ENCODE data around the gene POU6F2.

Gene POU6F2

DNA sequence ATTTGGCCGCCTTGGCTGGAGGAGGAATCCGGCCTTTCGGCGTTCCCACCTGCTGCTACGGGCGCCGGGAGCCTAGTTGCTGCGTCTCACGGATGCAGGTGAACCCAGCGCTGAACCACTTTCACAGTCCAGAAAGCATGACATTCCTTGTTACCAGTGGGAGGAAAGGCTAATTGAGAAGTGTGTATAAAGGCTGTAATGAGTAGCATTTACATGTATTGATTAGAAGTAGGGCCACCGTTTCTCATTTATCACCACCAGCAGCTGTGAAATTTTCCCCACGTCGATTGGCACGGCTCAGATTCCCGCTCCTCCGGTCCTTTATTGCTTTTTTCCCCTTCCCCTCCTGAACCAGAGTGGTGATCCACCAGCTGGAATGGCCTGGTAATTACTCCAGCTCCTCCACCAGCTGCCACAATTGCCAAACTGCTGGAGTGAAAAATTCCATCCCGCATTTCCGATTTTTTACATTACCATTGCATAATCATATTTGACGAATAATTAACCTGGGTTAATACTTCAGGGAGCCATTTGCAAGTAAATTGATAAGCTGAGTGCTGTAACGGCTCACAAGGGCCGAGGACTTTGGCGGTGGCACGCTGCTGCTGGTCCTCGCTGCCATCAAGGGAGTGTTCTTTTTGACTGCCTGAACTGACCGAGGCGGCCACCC lies 153.3 kb downstream of the POU6F2 start:
- H3K27me3 ChIP-seq: no peaks in the 10 kb centered on the region
- H3K27ac ChIP-seq: no peak overlapping the region
- no peak for TF ChIP-seq Cebpa-rat (IDR thresholded peaks at IDR 0.05)
- no peak overlapping the region for H3K4me3 ChIP-seq
- no peak overlapping the region for H3K9ac ChIP-seq
- H3K9me3 ChIP-seq: no peaks in the 10 kb centered on the region
- no peaks in the 10 kb centered on the region for H3K36me3 ChIP-seq
- no peak overlapping the region for H3K4me2 ChIP-seq
- no peaks in the 10 kb centered on the region for H4K20me1 ChIP-seq
- no peaks in the 10 kb centered on the region for H3K4me1 ChIP-seq

DNA sequence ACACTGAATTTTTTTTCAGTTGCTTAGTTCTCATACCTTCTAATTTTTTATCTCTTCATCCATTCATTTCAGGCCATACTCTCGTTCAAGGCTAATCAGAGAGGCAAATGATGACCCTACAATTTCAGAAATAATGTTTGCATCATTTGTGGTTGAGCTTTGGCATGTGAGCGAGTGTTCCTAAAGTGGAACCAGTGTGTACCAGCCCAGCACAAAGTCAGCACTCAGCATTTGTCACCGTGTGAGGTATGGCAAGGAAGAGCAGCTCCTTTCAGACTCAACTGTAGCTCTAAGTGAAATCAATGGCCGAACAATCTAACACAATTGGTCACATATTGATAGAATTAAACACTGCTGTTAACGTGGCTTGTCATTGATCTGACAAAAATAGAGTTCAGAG lies 154.6 kb downstream of the POU6F2 start:
- H3K9me3 ChIP-seq: peaks cover 3% of the 10 kb centered on the region; the same call in 1 of the 2 replicates
- no peak overlapping the region for H3K4me3 ChIP-seq
- no peaks in the 10 kb centered on the region for H3K4me1 ChIP-seq
- no peak for TF ChIP-seq Cebpa-rat (IDR thresholded peaks at IDR 0.05)
- H4K20me1 ChIP-seq: no peaks in the 10 kb centered on the region
- no peak overlapping the region for H3K27ac ChIP-seq
- H3K9ac ChIP-seq: no peak overlapping the region
- no peaks in the 10 kb centered on the region for H3K27me3 ChIP-seq
- no peaks in the 10 kb centered on the region for H3K36me3 ChIP-seq
- H3K4me2 ChIP-seq: no peak overlapping the region

DNA sequence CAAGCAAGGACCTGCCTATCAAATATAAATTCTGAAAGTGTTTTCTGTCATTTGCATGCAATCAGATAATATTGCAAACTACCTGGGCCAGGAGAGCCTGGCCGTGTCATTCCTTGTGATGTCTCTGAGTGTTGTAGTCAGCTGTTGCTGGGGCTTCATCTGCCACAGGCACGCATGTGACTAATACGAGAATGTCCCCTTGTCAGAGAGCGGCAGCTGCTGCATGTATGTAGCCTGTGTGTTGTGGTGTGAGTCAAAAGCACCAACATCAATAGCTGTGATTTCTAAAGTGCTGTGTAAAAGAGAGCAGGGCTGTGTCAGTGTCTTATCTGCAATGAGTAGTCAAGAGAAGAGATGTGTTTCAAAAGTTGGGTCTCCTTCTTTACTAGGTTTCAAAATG lies 155.4 kb downstream of the POU6F2 start:
- Histone ChIP-seq H3K9me3 (peaks cover 9% of the 10 kb centered on the region), H3K27me3 (no peaks in the 10 kb centered on the region), H3K9ac (no peak overlapping the region), H3K36me3 (no peaks in the 10 kb centered on the region), H4K20me1 (no peaks in the 10 kb centered on the region), H3K4me3 (no peak overlapping the region), H3K4me1 (no peaks in the 10 kb centered on the region), H3K27ac (no peak overlapping the region), H3K4me2 (no peak overlapping the region)
- TF ChIP-seq Cebpa-rat (IDR thresholded peaks at IDR 0.05): no peak

DNA sequence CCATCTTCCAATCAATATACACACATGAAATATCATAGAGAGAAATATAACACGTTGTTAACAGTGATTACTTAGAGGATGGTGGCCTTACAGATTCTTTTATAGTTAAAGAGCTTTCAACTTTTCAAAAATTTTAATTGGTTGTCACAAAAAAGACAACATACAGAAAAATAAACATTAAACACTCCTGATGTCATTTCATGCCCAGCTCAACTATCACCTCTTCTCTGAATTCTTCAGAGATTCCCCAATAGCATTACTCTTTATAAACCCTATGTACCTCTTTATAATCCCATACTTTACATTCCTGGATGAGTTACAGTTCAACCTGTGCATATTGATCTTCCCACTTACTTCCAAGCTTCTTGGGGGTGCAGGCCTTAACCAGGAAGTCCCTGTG lies 159.8 kb downstream of the POU6F2 start:
- H4K20me1 ChIP-seq: no peaks in the 10 kb centered on the region
- no peaks in the 10 kb centered on the region for H3K36me3 ChIP-seq
- no peak for TF ChIP-seq Cebpa-rat (IDR thresholded peaks at IDR 0.05)
- peaks cover 31% of the 10 kb centered on the region for H3K9me3 ChIP-seq
- H3K27ac ChIP-seq: no peak overlapping the region
- no peaks in the 10 kb centered on the region for H3K4me1 ChIP-seq
- no peaks in the 10 kb centered on the region for H3K27me3 ChIP-seq
- no peak overlapping the region for H3K9ac ChIP-seq
- no peak overlapping the region for H3K4me2 ChIP-seq
- no peak overlapping the region for H3K4me3 ChIP-seq

DNA sequence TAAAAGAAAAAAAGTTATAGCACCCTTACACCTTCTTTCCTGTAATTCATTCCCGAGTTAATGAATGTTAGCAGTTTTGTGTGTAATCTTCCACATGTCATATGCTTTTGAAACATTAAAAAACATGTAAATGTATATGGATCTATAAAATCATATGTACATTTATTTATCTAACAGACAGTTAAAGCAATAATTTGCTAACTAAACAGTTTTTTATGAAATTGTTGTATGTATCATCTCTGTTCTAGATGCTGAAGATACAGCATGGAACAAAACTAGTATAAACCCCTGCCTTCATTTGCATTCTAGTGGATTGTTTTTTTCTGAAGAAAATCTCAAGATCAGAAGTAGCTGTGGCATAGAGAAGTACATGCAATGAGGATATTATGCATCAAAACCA lies 165.0 kb downstream of the POU6F2 start:
- no peaks in the 10 kb centered on the region for H3K36me3 ChIP-seq
- H3K4me1 ChIP-seq: no peaks in the 10 kb centered on the region
- no peak overlapping the region for H3K27ac ChIP-seq
- no peak overlapping the region for H3K9ac ChIP-seq
- H3K4me2 ChIP-seq: no peak overlapping the region
- TF ChIP-seq Cebpa-rat (IDR thresholded peaks at IDR 0.05): no peak
- H3K27me3 ChIP-seq: no peaks in the 10 kb centered on the region
- H3K4me3 ChIP-seq: no peak overlapping the region
- H3K9me3 ChIP-seq: peaks cover 24% of the 10 kb centered on the region
- H4K20me1 ChIP-seq: no peaks in the 10 kb centered on the region

DNA sequence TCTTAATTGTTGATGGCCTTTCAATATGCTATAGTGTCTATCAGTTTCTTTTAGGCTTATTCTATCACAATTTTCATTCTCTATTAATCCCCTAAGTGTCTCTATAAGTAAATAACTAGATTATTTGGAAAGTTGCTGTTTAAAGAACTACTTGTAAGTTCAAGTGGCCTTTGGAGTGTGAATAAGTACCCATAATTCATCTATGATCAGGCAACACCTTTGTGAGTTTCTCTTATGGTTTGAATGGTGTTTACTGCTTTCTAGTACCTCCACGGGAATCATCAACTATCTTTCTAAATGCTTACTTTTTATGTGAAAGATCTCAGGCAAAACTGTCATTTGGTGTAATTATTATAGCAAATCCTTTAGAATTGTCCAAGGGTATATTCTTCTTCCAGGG lies 166.7 kb downstream of the POU6F2 start:
- Histone ChIP-seq H3K27me3 (no peaks in the 10 kb centered on the region), H3K9ac (no peak overlapping the region), H3K27ac (no peak overlapping the region), H3K36me3 (no peaks in the 10 kb centered on the region), H3K4me1 (no peaks in the 10 kb centered on the region), H3K4me2 (no peak overlapping the region), H3K4me3 (no peak overlapping the region), H3K9me3 (peaks cover 12% of the 10 kb centered on the region), H4K20me1 (no peaks in the 10 kb centered on the region)
- no peak for TF ChIP-seq Cebpa-rat (IDR thresholded peaks at IDR 0.05)

DNA sequence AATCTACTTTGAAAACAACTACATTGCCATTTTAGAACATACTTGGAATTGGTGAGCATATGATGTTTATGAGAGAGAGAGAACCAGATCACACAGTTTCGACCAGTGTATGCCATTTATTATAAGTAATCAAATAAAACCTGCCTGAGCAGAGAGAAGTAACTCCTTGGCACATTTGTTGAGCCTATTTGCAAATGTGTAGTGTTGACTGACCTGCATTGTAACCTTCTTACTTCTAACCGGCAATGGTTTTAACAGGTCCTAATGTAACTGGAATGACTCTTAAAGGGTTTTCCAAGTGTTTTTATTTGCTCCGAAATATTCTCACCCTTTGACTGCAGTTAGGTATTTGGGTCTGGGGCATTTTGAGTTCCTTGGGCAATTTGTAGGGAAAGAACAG lies 167.6 kb downstream of the POU6F2 start:
- H3K27me3 ChIP-seq: no peaks in the 10 kb centered on the region
- H4K20me1 ChIP-seq: no peaks in the 10 kb centered on the region
- peaks cover 6% of the 10 kb centered on the region for H3K9me3 ChIP-seq
- H3K9ac ChIP-seq: no peak overlapping the region
- H3K4me3 ChIP-seq: no peak overlapping the region
- no peak overlapping the region for H3K4me2 ChIP-seq
- H3K36me3 ChIP-seq: no peaks in the 10 kb centered on the region
- H3K27ac ChIP-seq: no peak overlapping the region
- no peaks in the 10 kb centered on the region for H3K4me1 ChIP-seq
- no peak for TF ChIP-seq Cebpa-rat (IDR thresholded peaks at IDR 0.05)

DNA sequence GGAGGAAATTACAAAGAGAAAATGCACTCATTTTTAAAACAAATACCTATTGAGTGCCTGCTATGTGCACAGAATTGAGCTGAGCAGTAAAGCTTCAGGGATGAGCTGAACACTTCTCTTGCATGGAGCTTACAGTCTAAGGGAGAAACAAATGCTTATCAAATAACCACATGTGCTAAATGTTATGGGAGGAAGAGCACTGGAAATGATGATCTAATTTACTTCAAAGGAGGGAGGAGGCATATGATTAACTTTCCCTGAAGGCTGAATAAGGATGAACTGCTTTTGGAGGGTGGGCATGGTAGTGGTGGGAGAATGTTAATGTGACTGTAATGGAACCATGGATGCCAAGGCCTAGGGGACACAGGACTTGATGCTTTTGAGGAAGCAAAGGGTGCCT lies 168.2 kb downstream of the POU6F2 start:
- H3K27ac ChIP-seq: no peak overlapping the region
- no peak for TF ChIP-seq Cebpa-rat (IDR thresholded peaks at IDR 0.05)
- no peaks in the 10 kb centered on the region for H4K20me1 ChIP-seq

GRCh38 chr7:39152701-39153100 lies 175.0 kb downstream of the POU6F2 start:
- no peaks in the 10 kb centered on the region for H3K36me3 ChIP-seq
- no peak overlapping the region for H3K9ac ChIP-seq
- H3K4me2 ChIP-seq: no peak overlapping the region
- no peaks in the 10 kb centered on the region for H3K4me1 ChIP-seq
- H3K27ac ChIP-seq: no peak overlapping the region
- no peaks in the 10 kb centered on the region for H3K9me3 ChIP-seq
- no peaks in the 10 kb centered on the region for H4K20me1 ChIP-seq
- no peak overlapping the region for H3K4me3 ChIP-seq
- TF ChIP-seq Cebpa-rat (IDR thresholded peaks at IDR 0.05): no peak
- no peaks in the 10 kb centered on the region for H3K27me3 ChIP-seq

More for the DNA sequence above, 168.2 kb downstream of the POU6F2 start:
- Histone ChIP-seq H3K9ac (no peak overlapping the region), H3K4me2 (no peak overlapping the region), H3K9me3 (no peaks in the 10 kb centered on the region), H3K27me3 (no peaks in the 10 kb centered on the region), H3K4me3 (no peak overlapping the region), H3K36me3 (no peaks in the 10 kb centered on the region), H3K4me1 (no peaks in the 10 kb centered on the region)

- H3K9ac ChIP-seq: no peak overlapping the region
- no peaks in the 10 kb centered on the region for H3K27me3 ChIP-seq
- H3K9me3 ChIP-seq: no peaks in the 10 kb centered on the region
- H3K27ac ChIP-seq: no peak overlapping the region
- no peaks in the 10 kb centered on the region for H4K20me1 ChIP-seq
- H3K36me3 ChIP-seq: no peaks in the 10 kb centered on the region
- no peak overlapping the region for H3K4me3 ChIP-seq
- no peaks in the 10 kb centered on the region for H3K4me1 ChIP-seq
- TF ChIP-seq Cebpa-rat (IDR thresholded peaks at IDR 0.05): no peak
- H3K4me2 ChIP-seq: no peak overlapping the region
These were observed 175.4 kb downstream of the POU6F2 start for GRCh38 chr7:39153113-39153512.

DNA sequence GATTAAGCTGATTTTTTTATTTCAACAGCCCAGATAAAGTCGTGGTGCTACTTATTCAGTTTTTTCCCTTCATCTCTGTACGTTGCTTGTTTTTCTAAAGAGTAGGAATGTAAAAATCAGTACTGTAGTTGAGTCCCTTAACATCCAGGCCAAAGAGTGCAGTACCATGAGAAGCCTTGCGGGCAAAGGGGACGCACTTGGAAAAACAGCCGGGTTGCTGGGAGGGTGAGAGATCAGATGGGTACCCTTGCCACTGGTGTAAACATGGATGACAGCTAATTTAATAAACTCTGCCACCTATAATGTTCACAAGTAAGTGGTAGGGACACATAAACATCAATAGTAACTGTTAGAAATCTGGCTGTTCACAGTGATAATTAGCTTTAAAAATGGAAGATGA lies 175.9 kb downstream of the POU6F2 start:
- Histone ChIP-seq H4K20me1 (no peaks in the 10 kb centered on the region), H3K36me3 (no peaks in the 10 kb centered on the region), H3K4me3 (no peak overlapping the region), H3K9ac (no peak overlapping the region), H3K27ac (no peak overlapping the region), H3K9me3 (no peaks in the 10 kb centered on the region), H3K27me3 (no peaks in the 10 kb centered on the region), H3K4me2 (no peak overlapping the region), H3K4me1 (no peaks in the 10 kb centered on the region)
- no peak for TF ChIP-seq Cebpa-rat (IDR thresholded peaks at IDR 0.05)
